AG04449 (cell line): ENCODE results near the gene C1QTNF12.

Experiments
- CTCF ChIA-PET: fragments of 350-600 bp; formaldehyde crosslinking; extraction: SDS; loops from one replicate; lab custom pipeline; 2021; ENCODE audit warnings: antibody characterized with exemption; lab: Yijun Ruan, JAX
- POLR2A ChIA-PET: fragments of 400-600, 350-600 bp; formaldehyde crosslinking; extraction: SDS; loops from one replicate; lab custom pipeline; 2020; ENCODE audit warnings: antibody characterized with exemption, inconsistent platforms; lab: Yijun Ruan, JAX
- DNase-seq: peaks from one replicate; pipeline ENCODE4 v3.0.0-alpha.2; 2010; ENCODE audit warnings: low read depth, low spot score
- H3K4me3 ChIP-seq: 2 replicates; pipeline ENCODE4 v1.5.1; 2011; ENCODE audit warnings: low read depth, mild to moderate bottlenecking, control low read depth, low read length
- TF ChIP-seq, protein P1 (sequence below): IDR thresholded peaks from one replicate; pipeline ENCODE4 v1.5.1; 2011; ENCODE audit warnings: mild to moderate bottlenecking, moderate library complexity, low read length, control low read depth, inconsistent platforms; ENCODE audit not compliant: insufficient read depth; ENCODE audit errors: missing control alignments

Gene C1QTNF12

DNA sequence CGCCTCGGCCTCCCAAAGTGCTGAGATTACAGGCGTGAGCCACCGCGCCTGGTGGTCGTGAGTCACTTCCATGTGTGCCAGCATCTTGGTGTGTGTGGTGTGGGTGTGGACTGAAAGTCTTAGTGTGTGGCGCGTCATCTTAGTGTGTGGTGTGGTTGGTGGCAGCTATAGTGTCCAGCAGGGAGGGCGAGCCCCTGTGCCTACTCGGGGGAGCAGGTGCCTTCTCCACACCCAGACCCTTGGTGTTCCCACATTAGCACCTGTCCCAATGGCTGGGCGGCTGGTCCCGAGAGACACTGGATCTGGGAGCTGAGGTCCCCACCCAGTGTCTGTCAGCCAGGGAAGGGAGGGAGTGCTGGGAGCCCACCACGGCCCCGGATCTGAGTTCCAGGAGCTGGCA is 36.5 kb upstream of the C1QTNF12 start:
- no peak for DNase-seq
- ChIA-PET POLR2A (no interaction called here), CTCF (no interaction called here)
- H3K4me3 ChIP-seq = no peak overlapping the region
- TF ChIP-seq, protein P1, sequence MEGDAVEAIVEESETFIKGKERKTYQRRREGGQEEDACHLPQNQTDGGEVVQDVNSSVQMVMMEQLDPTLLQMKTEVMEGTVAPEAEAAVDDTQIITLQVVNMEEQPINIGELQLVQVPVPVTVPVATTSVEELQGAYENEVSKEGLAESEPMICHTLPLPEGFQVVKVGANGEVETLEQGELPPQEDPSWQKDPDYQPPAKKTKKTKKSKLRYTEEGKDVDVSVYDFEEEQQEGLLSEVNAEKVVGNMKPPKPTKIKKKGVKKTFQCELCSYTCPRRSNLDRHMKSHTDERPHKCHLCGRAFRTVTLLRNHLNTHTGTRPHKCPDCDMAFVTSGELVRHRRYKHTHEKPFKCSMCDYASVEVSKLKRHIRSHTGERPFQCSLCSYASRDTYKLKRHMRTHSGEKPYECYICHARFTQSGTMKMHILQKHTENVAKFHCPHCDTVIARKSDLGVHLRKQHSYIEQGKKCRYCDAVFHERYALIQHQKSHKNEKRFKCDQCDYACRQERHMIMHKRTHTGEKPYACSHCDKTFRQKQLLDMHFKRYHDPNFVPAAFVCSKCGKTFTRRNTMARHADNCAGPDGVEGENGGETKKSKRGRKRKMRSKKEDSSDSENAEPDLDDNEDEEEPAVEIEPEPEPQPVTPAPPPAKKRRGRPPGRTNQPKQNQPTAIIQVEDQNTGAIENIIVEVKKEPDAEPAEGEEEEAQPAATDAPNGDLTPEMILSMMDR = no peak

DNA sequence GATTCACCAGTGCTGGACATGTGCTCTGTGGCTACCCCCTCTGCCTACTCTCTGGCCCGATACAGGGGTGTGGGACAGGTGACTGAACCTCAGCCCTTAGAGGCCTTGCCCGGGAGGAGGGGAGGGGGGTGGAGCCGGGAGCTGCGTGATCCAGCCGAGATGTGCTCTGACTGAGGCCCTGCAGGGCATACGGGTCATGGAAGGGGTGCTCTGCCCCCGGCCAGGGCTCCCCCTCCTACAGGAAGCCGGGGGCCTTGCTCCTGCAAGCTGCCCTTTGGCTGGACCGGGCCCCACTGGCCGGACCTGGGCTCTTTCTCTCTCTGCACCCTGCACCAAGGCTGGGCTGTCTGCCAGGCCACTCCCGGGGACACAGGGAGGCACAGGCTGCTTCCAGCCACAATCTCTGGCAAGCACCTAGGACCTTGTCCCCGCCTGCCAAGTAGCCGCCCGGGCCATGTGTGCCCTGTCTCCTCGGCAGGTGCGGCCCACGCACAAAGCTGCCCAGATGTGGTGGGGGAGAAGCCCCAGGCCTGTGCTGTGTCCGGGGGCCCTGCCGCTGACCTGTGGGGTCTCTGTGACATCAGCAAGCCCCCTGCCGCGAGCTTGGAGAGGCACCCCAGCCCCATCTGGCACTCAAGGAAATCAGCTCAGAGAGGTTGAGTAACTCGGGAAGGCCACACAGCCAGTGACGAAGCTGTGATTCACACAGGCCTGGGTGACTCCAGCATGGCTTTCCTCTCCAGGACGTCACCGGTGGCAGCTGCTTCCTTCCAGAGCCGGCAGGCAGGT is 35.2 kb upstream of the C1QTNF12 start:
- POLR2A ChIA-PET = no interaction called here
- no peak for DNase-seq
- CTCF ChIA-PET = interaction anchor here (0.9 to 1.2 kb wide), 3 partner anchors 10 to 160 kb away, joined by 3 to 8 read pairs (median 4); no protein-coding TSS in a partner anchor
- no peak overlapping the region for H3K4me3 ChIP-seq
- TF ChIP-seq, protein P1 = no peak

DNA sequence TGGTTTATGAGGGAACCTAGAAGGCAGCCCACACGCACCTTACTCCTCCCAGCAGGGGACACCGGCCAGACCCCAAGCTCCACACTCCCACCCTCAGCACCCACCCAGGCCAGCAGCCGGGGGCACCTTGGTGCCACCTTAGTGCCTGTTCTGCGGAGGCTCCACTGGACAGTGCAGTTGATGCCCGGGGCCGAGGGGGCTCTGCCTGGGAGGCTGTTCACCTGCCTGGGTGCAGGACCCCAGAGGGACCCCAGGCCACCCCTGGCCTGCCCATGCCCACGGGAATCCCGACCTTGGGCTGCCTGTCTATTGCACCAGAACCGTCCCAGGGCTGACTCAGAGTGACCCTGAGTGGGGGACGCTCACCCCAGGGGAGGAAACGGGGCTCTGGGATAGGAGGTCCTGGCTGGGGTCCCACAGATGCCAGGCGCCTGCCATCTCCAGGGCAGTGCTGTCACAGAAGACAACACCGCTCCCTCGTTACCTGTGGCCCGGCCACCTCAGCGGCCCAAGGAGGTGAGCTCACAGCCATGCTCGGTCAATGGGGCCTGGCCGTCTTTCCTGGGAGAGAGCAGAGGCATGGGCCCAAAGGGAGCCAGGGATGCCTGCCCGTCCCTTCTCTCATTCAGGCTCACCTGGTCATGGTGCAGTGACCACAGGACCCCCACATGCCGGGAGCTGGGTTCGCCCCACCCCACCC is 34.4 kb upstream of the C1QTNF12 start:
- TF ChIP-seq, protein P1 = no peak

DNA sequence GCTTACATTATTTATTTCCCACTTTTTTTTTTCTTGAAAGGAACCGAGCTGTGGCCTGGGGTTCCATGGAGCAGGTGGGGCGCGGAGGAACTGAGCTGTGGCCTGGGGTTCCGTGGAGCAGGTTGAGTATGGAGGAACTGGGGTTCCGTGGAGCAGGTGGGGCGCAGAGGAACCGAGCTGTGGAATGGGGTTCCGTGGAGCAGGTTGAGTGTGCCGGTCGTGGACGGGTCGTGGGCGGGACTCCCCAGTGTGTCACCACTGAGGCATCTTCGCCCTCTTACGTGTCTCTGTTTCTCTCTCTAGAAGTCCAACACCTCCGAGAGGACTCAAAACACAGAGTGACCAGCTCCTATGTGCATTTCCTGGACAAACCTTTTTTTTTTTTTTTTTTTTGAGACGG is 32.5 kb upstream of the C1QTNF12 start:
- DNase-seq = no peak
- no peak overlapping the region for H3K4me3 ChIP-seq
- TF ChIP-seq, protein P1 = no peak
- CTCF ChIA-PET = interaction anchor here (0.8 to 1.2 kb wide), 3 partner anchors 13 to 295 kb away, joined by 3 to 5 read pairs (median 3); no protein-coding TSS in a partner anchor
- POLR2A ChIA-PET = interaction anchor here (0.7 kb wide), 1 partner anchor 52 kb away, joined by 3 read pairs; no protein-coding TSS in a partner anchor

More for the DNA sequence above, 34.4 kb upstream of the C1QTNF12 start:
- no peak overlapping the region for H3K4me3 ChIP-seq
- ChIA-PET CTCF (interaction anchor here (0.9 to 1.2 kb wide), 3 partner anchors 10 to 160 kb away, joined by 3 to 8 read pairs (median 4); no protein-coding TSS in a partner anchor), POLR2A (no interaction called here)
- no peak for DNase-seq

DNA sequence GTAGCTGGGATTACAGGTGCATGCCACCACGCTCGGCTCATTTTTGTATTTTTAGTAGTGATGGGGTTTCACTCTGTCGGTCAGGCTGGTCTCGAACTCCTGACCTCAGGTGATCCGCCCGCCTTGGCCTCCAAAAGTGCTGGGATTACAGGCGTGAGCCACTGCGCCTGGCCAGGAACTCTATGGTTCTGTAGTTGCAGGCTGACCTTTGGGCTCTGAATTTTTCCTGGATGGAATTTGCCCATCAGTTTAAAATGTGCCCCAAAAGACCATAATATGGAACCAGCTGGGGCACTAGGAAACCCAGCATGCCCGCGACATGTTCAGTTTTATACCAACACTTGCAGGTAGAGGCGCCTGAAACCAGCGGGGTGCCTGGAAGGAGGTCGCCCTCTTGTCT is 32.1 kb upstream of the C1QTNF12 start:
- no peak for DNase-seq
- CTCF ChIA-PET = interaction anchor here (1.2 kb wide), 1 partner anchor 13 kb away, joined by 5 read pairs; no protein-coding TSS in a partner anchor
- TF ChIP-seq, protein P1 = no peak
- POLR2A ChIA-PET = interaction anchor here (0.7 kb wide), 1 partner anchor 52 kb away, joined by 3 read pairs; no protein-coding TSS in a partner anchor
- no peak overlapping the region for H3K4me3 ChIP-seq
